ENCODE results near the gene CCDC68. TPM values are rescaled to one million over a fixed set of nuclear protein-coding genes. Genes with fewer than 3 reads are reported as not detected.

Gene CCDC68
- total and polyA plus RNA-seq, 2 of the 8 experiments (the other 6 are each of a cell fraction or from before 2014, with no cell fraction given): 0.06 to 0.80 TPM

DNA sequence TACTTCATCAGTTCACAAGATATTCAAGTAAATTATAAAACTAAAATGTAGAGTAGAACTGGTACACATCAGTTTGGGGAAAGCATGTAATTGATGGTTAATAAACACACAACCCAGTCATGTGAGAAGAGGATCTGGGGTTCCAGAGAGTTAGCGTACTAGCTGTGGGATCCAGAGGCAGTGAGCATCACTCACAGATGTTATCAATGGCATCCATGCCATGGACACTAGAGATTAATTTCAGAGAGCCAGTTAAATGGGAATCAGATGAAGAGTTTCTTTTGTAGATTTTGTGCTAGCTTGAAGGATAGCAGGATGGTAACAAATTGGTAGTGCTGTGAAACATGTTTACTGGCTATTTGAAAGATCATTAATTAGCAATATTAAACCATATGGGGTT, 21.8 kb upstream of the CCDC68 start (continued):
- TF ChIP-seq, protein P1, sequence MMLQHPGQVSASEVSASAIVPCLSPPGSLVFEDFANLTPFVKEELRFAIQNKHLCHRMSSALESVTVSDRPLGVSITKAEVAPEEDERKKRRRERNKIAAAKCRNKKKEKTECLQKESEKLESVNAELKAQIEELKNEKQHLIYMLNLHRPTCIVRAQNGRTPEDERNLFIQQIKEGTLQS (IDR thresholded peaks at IDR 0.05; ENCODE audit: insufficient read depth, low read depth, low read length): no peak
- TF ChIP-seq RNF2 (IDR thresholded peaks at IDR 0.05; ENCODE audit: borderline replicate concordance, low read depth, low read length, missing control alignments, poor library complexity, severe bottlenecking) (no peak), SRF (IDR thresholded peaks at IDR 0.05; ENCODE audit: low read depth, low read length) (no peak), EZH2 (IDR thresholded peaks at IDR 0.05; ENCODE audit: low read depth, low read length, severe bottlenecking) (no peak)

All from H1 (cell line).